ENCODE measurements around the gene LDLRAD2. TPM values are rescaled to one million over a fixed set of nuclear protein-coding genes. Genes with fewer than 3 reads are reported as not detected.

LDLRAD2 gene
- total and polyA plus RNA-seq, 2 of the 8 experiments (the other 6 are each of a cell fraction or from before 2014, with no cell fraction given) = 0.48 to 0.74 TPM

DNA sequence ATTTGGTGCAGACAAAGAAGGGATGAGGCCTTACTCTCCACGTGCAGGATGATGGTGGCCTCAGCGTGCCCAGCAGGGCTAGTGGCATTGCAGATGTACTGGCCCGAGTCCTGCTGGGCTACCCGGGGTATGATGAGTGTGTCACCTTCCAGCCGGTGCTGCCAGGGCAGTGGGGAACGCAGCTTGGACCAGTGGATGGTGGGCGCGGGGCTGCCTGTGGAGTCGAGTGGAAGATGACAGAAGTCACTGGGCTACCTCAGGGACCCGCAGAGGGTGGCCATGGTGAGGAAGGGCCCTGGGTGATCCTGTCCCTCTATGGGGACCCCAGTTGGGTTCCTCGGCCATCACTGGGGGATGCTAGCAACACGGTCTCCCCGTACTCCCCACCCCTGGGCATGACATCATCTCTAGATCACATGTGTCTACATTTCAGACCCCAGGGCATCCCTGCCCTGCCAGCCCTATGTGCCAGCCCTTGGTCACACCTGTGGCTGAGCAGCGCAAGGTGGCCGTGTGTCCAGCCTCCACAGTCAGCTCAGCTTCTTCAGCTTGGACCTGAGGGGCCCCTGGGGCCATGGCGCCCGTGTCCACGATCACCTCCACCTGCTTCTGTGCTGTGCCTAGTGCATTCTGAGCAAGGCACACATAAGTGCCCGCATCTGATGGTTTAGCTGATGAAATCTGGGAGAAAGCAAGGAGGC is 27.4 kb downstream of the LDLRAD2 start (continued):
- TF ChIP-seq ASH2L (IDR thresholded peaks at IDR 0.05; ENCODE audit: low read length) = no peak
- no peak for TF ChIP-seq BACH1 (IDR thresholded peaks at IDR 0.05; ENCODE audit: low read length)

All from H1 (cell line).